Raji (cell line): Measurements from ENCODE around the gene ZNRD2.

Experiments
- POLR2A ChIP-seq: IDR thresholded peaks from 2 replicates; pipeline ENCODE4 v1.6.1; 2011; ENCODE audit warnings: low read depth, low read length, control low read depth; ENCODE audit not compliant: insufficient read depth

Gene ZNRD2

DNA sequence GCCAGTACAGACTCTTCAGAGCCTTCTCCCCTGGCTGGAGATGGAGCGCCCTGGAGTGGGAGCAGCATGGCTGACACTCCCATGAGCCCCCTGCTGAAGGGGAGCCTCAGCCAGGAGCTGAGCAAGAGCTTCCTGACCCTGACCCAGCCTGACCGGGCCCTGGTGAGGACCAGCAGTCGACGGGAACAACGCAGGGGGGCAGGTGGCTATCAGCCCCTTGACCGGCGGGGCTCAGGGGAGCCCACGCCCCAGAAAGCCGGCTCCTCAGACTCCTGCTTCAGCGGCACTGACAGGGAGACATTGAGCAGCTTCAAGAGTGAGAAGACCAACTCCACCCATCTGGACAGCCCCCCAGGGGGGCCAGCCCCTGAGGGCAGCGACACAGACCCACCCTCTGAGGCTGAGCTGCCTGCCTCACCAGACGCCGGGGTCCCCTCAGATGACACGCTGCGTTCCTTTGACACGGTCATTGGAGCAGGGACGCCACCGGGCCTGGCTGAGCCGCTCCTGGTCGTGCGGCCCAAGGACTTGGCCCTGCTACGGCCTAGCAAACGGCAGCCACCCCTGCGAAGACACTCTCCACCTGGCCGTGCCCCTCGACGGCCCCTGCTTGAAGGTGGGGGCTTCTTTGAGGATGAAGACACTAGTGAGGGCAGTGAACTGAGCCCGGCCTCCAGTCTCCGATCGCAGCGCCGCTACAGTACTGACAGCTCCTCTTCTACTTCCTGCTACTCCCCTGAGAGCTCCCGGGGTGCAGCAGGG, 47.9 kb downstream of the ZNRD2 start:
- TF ChIP-seq POLR2A = no peak

DNA sequence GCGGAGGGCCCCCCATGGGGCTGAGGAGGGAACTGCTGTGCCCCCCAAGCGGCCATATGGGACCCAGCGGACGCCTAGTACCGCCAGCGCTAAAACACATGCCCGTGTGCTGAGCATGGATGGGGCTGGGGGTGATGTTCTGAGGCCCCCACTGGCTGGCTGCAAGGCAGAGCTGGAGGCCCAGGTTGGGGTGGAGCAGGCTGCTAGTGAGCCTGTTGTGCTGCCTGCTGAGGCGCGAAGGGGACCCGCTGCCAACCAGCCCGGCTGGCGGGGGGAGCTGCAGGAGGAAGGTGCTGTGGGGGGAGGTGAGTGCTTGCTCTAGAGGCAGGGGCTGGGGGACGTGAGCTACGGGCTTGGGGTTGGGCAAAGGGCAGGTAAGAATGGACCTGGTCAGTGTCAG, 48.5 kb downstream of the ZNRD2 start:
- no peak for TF ChIP-seq POLR2A

DNA sequence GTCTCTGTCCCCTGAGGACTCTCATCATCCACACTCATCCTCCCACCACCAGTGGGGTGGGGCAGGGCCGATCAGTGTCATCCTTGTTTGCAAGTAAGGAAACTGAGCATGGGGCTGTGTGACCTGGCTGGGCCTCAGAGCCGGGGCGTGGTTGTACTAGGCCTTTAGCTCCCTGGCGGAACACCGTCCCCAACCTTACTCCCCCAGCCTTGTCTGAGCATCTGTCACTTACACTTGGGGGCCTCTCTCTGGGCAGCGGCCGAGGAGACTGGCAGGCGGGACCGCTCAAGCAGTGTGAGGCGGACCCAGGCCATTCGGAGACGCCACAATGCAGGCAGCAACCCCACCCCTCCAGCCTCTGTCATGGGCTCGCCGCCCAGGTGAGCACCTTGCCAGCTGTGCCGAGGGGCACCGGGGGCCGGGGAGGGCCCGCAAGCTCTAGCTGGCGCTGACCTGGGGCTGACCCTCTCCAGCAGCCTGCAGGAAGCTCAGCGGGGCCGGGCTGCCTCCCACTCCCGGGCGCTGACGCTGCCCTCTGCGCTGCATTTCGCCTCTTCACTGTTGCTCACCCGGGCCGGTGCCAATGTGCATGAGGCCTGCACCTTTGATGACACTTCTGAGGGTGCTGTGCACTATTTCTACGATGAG, 49.1 kb downstream of the ZNRD2 start:
- no peak for TF ChIP-seq POLR2A

DNA sequence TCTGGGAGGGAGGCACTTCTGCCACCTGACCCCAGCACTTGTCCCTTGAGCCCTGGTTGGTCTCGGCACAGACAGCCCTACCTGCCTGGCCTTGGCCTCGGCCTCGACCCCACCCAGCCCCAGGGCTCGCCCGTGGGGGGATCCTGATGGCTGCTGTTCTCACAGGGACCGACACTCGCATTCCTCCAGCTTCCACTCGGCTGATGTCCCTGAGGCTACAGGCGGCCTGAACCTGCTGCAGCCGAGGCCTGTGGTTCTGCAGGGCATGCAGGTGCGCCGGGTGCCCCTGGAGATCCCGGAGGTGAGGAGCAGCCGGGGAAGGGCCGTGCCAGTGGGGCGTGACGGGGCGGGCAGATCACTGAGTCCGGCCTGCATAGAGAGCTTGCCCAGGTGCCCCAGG, 50.4 kb downstream of the ZNRD2 start:
- TF ChIP-seq POLR2A = no peak

DNA sequence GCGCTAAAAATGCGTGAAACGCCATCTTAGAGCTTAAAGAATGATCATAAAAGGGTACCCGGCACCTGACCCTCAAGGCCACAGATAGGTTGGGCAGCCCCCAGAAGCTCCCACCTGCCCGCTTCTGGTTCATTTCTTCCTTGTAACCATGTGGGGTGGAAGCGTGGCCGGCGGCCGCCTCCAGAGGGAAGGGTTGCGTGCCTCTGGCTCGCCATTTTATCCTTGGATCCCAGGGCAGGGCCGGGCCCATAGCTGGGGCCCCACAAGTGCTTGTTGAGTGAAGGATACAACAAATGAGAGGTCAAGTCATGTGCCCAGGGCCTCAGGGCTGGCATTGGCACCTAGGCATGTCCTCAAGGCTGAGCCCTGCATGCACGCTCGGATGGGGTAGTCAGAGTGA, 51.2 kb downstream of the ZNRD2 start:
- no peak for TF ChIP-seq POLR2A
